DND-41 (cell line): Measurements from ENCODE around the gene TF.

Experiments
- EZH2 ChIP-seq: IDR thresholded peaks from 3 replicates; pipeline ENCODE4 v1.6.1; 2012; ENCODE audit warnings: borderline replicate concordance, low read depth, mild to moderate bottlenecking, moderate library complexity, low read length, inconsistent platforms; ENCODE audit not compliant: severe bottlenecking
- TF ChIP-seq, protein P1 (sequence below): IDR thresholded peaks from 2 replicates; pipeline ENCODE4 v1.5.1; 2012; ENCODE audit warnings: borderline replicate concordance, low read length, moderate library complexity, mild to moderate bottlenecking; ENCODE audit not compliant: poor library complexity, severe bottlenecking; ENCODE audit errors: extremely low read depth

DNA sequence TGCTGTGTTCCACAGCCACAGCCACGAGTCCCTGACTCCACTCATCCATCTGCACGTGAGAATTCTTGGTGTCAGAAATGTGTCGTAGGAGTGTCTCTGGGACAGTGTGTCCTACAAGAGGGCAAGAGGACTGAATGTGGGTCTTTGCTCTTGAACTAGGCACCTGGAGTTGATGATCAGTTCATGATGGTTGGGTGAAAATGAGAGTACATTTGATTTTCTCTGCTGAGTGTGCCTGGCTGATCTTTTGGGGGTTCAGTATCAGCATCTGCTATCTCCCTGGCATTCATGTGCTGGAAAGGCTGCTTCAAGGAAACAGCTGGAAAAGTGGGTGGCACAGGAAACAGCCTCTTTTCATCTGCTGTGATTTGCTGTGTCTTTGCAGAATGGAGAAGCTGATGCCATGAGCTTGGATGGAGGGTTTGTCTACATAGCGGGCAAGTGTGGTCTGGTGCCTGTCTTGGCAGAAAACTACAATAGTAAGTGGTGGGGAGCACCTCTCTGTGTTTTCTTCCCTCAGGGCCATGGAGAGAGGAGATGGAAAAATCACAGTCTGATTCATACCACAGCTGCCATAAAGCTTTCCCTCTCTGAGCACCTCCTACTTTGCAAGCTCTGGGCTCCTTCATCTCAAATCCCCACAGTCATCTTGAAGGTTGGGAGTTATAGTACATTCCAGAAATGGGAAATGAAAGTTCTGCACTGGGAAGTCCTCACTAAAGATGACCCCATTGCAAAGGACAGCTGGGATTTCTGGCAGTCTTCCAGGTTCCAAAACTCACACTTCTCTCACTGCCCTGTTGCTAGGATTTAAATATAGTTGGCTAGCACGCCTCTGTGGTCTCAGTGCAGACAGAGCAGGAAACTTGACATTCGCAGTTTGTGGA lies 17.8 kb downstream of the TF start:
- TF ChIP-seq, protein P1, sequence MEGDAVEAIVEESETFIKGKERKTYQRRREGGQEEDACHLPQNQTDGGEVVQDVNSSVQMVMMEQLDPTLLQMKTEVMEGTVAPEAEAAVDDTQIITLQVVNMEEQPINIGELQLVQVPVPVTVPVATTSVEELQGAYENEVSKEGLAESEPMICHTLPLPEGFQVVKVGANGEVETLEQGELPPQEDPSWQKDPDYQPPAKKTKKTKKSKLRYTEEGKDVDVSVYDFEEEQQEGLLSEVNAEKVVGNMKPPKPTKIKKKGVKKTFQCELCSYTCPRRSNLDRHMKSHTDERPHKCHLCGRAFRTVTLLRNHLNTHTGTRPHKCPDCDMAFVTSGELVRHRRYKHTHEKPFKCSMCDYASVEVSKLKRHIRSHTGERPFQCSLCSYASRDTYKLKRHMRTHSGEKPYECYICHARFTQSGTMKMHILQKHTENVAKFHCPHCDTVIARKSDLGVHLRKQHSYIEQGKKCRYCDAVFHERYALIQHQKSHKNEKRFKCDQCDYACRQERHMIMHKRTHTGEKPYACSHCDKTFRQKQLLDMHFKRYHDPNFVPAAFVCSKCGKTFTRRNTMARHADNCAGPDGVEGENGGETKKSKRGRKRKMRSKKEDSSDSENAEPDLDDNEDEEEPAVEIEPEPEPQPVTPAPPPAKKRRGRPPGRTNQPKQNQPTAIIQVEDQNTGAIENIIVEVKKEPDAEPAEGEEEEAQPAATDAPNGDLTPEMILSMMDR, result no peak
- no peak for TF ChIP-seq EZH2
